DMS53 treated with DMSO at 0.1 percent for 48 hours (cell line): ENCODE measurements around the gene GTF2A1.
"Not testable (repeated sequence)": the region's sequence is repeated elsewhere in the genome, so short reads cannot be mapped to it uniquely, and the experiment has no call there.

Experiments used
- DNase-seq: peaks from one replicate; lab custom pipeline; 2025; ENCODE audit not compliant: unreplicated experiment; lab: John Stamatoyannopoulos, UW

GTF2A1 gene

GRCh38 chr14:81220830-81221578 lies at the start of gene GTF2A1:
Gene GTF2A1, minus strand, starts transcription at chr14:81220959. Its CDS starts 441 bp downstream, at chr14:81220518.
- DNase-seq: peak; percentile 72

GRCh38 chr14:81269979-81270375 lies 49.2 kb upstream of the GTF2A1 start:
- no peak for DNase-seq

GRCh38 chr14:81269100-81269978 lies 48.6 kb upstream of the GTF2A1 start:
- DNase-seq: peak; percentile 60

GRCh38 chr14:81268016-81268416 lies 47.3 kb upstream of the GTF2A1 start:
- no peak for DNase-seq

- DNase-seq: no peak
Measured at GRCh38 chr14:81265636-81266169, 44.9 kb upstream of the GTF2A1 start.

- DNase-seq: no peak
Measured at GRCh38 chr14:81264671-81265070, 43.9 kb upstream of the GTF2A1 start.

GRCh38 chr14:81263777-81264410 lies 43.1 kb upstream of the GTF2A1 start:
- no peak for DNase-seq

GRCh38 chr14:81261176-81261575 lies 40.4 kb upstream of the GTF2A1 start:
- DNase-seq: no peak

- DNase-seq: no peak
Measured at GRCh38 chr14:81260732-81261131, 40.0 kb upstream of the GTF2A1 start.

- no peak for DNase-seq
Measured at GRCh38 chr14:81256289-81256960, 35.7 kb upstream of the GTF2A1 start.

GRCh38 chr14:81252278-81252677 lies 31.5 kb upstream of the GTF2A1 start:
- no peak for DNase-seq

GRCh38 chr14:81247271-81247766 lies 26.6 kb upstream of the GTF2A1 start:
- DNase-seq: no peak

- no peak for DNase-seq
Measured at GRCh38 chr14:81246461-81247270, 25.9 kb upstream of the GTF2A1 start.

GRCh38 chr14:81245771-81246170 lies 25.0 kb upstream of the GTF2A1 start:
- DNase-seq: no peak

- not testable (repeated sequence) for DNase-seq
Measured at GRCh38 chr14:81244431-81244830, 23.7 kb upstream of the GTF2A1 start.

GRCh38 chr14:81243499-81243898 lies 22.7 kb upstream of the GTF2A1 start:
- DNase-seq: no peak

- DNase-seq: not testable (repeated sequence)
Measured at GRCh38 chr14:81236849-81237248, 16.1 kb upstream of the GTF2A1 start.

- DNase-seq: no peak
Measured at GRCh38 chr14:81236138-81236537, 15.4 kb upstream of the GTF2A1 start.

GRCh38 chr14:81235096-81235495 lies 14.3 kb upstream of the GTF2A1 start:
- DNase-seq: no peak

- no peak for DNase-seq
Measured at GRCh38 chr14:81234278-81234677, 13.5 kb upstream of the GTF2A1 start.
